H9 (cell line): ENCODE measurements around the gene EZH1. TPM values are rescaled to one million over a fixed set of nuclear protein-coding genes. Genes with fewer than 3 reads are reported as not detected.

Experiments
- DNase-seq: peaks from one replicate; pipeline ENCODE4 v3.0.0-alpha.2; 2017
- H2AFZ ChIP-seq: one replicate; pipeline ENCODE4 v1.6.1; 2013; ENCODE audit warnings: mild to moderate bottlenecking, low read length, control low read depth, moderate library complexity
- H2AK5ac ChIP-seq: 2 replicates; pipeline ENCODE4 v1.6.1; 2013; ENCODE audit warnings: low read length, control low read depth, mixed read lengths; ENCODE audit not compliant: insufficient read length
- H2BK120ac ChIP-seq: one replicate; pipeline ENCODE4 v1.6.1; 2013; ENCODE audit warnings: low read depth, mild to moderate bottlenecking, low read length, control low read depth, inconsistent platforms; ENCODE audit not compliant: poor library complexity, severe bottlenecking
- H2BK12ac ChIP-seq: 2 replicates; pipeline ENCODE4 v1.6.1; 2013; ENCODE audit warnings: low read length, control low read depth, mixed read lengths, low read depth; ENCODE audit not compliant: insufficient read length
- H2BK15ac ChIP-seq: 2 replicates; pipeline ENCODE4 v1.6.1; 2013; ENCODE audit warnings: low read depth, low read length, control low read depth
- H2BK20ac ChIP-seq: one replicate; pipeline ENCODE4 v1.6.1; 2013; ENCODE audit warnings: low read depth, mild to moderate bottlenecking, low read length, control low read depth, inconsistent platforms; ENCODE audit not compliant: poor library complexity, severe bottlenecking
- H2BK5ac ChIP-seq: 2 replicates; pipeline ENCODE4 v1.6.1; 2013; ENCODE audit warnings: low read length, control low read depth, mixed read lengths; ENCODE audit not compliant: insufficient read length
- H3K14ac ChIP-seq: 2 replicates; pipeline ENCODE4 v1.6.1; 2013; ENCODE audit warnings: low read length, control low read depth; ENCODE audit not compliant: insufficient read depth
- H3K18ac ChIP-seq: 2 replicates; pipeline ENCODE4 v1.6.1; 2013; ENCODE audit warnings: low read depth, mild to moderate bottlenecking, mixed read lengths, low read length, control low read depth; ENCODE audit not compliant: insufficient read length
- H3K23ac ChIP-seq: 2 replicates; pipeline ENCODE4 v1.6.1; 2013; ENCODE audit warnings: low read length, control low read depth, mixed read lengths, low read depth; ENCODE audit not compliant: insufficient read length
- H3K23me2 ChIP-seq: 2 replicates; pipeline ENCODE4 v1.6.1; 2013; ENCODE audit warnings: low read depth, mild to moderate bottlenecking, mixed read lengths, low read length, control low read depth; ENCODE audit not compliant: insufficient read length, poor library complexity, severe bottlenecking
- H3K27ac ChIP-seq: 2 replicates; pipeline ENCODE4 v1.5.1; 2013; ENCODE audit warnings: low read length, control low read depth, mixed read lengths, low read depth; ENCODE audit not compliant: insufficient read length
- H3K27me3 ChIP-seq: 2 replicates; pipeline ENCODE4 v1.6.1; 2013; ENCODE audit warnings: low read length, control low read depth, inconsistent platforms; ENCODE audit not compliant: insufficient read depth
- H3K4ac ChIP-seq: 2 replicates; pipeline ENCODE4 v1.6.1; 2013; ENCODE audit warnings: low read depth, mild to moderate bottlenecking, control low read depth, inconsistent platforms, low read length, moderate library complexity
- H3K4me1 ChIP-seq: 2 replicates; pipeline ENCODE4 v1.6.1; 2013; ENCODE audit warnings: low read length, control low read depth, inconsistent platforms; ENCODE audit not compliant: insufficient read depth
- H3K4me2 ChIP-seq: 2 replicates; pipeline ENCODE4 v1.6.1; 2013; ENCODE audit warnings: low read length, control low read depth, mixed read lengths; ENCODE audit not compliant: insufficient read length, insufficient read depth
- H3K56ac ChIP-seq: 2 replicates; pipeline ENCODE4 v1.6.1; 2013; ENCODE audit warnings: low read depth, mild to moderate bottlenecking, mixed read lengths, low read length, control low read depth; ENCODE audit not compliant: insufficient read length
- H3K79me1 ChIP-seq: 2 replicates; pipeline ENCODE4 v1.6.1; 2013; ENCODE audit warnings: low read depth, mild to moderate bottlenecking, moderate library complexity, low read length, control low read depth, inconsistent platforms; ENCODE audit not compliant: insufficient read depth, poor library complexity, severe bottlenecking
- H3K79me2 ChIP-seq: 2 replicates; pipeline ENCODE4 v1.6.1; 2013; ENCODE audit warnings: low read length, control low read depth, inconsistent platforms; ENCODE audit not compliant: insufficient read depth
- H3K9ac ChIP-seq: 2 replicates; pipeline ENCODE4 v1.6.1; 2013; ENCODE audit warnings: low read length, control low read depth, mixed read lengths; ENCODE audit not compliant: insufficient read length; ENCODE audit errors: extremely low read depth
- H3K9me3 ChIP-seq: one replicate; pipeline ENCODE4 v1.6.1; 2013; ENCODE audit warnings: low read depth, low read length, inconsistent platforms; ENCODE audit not compliant: control insufficient read depth
- H3T11ph ChIP-seq: one replicate; pipeline ENCODE4 v1.6.1; 2013; ENCODE audit warnings: mild to moderate bottlenecking, low read length, control low read depth, inconsistent platforms
- H4K20me1 ChIP-seq: one replicate; pipeline ENCODE4 v1.6.1; 2013; ENCODE audit not compliant: control insufficient read depth, insufficient read length, insufficient read depth
- H4K5ac ChIP-seq: 2 replicates; pipeline ENCODE4 v1.6.1; 2013; ENCODE audit warnings: low read depth, mild to moderate bottlenecking, mixed read lengths, low read length, control low read depth; ENCODE audit not compliant: insufficient read length
- H4K8ac ChIP-seq: replicated peaks from 2 replicates; pipeline ENCODE4 v1.6.1; 2013; ENCODE audit warnings: low read length, control low read depth, mixed read lengths, low read depth; ENCODE audit not compliant: insufficient read length
- H4K91ac ChIP-seq: 2 replicates; pipeline ENCODE4 v1.6.1; 2013; ENCODE audit warnings: low read depth, mild to moderate bottlenecking, moderate library complexity, mixed read lengths, low read length, control low read depth; ENCODE audit not compliant: insufficient read length
- H3K27ac Mint-ChIP-seq, 3 experiments: 2 replicates in 2 of 3; 3 replicates in 1 of 3; pipeline ENCODE4 v1.8.0; 2020 to 2021; ENCODE audit warnings: mixed read lengths in 3 of 3, mild to moderate bottlenecking in 1 of 3, moderate library complexity in 1 of 3
- H3K27me3 Mint-ChIP-seq: 2 replicates; pipeline ENCODE4 v1.8.0; 2021; ENCODE audit warnings: low read depth, mild to moderate bottlenecking, moderate library complexity, mixed read lengths
- H3K36me3 Mint-ChIP-seq, 3 experiments: 2 replicates in 2 of 3; 3 replicates in 1 of 3; pipeline ENCODE4 v1.8.0; 2020 to 2021; ENCODE audit warnings: low read depth in 3 of 3, mixed read lengths in 3 of 3; ENCODE audit not compliant: insufficient read depth in 1 of 3
- H3K4me1 Mint-ChIP-seq, 2 experiments: 2 replicates each; pipeline ENCODE4 v1.8.0; 2020; ENCODE audit warnings: mixed read lengths in 2 of 2
- H3K4me3 Mint-ChIP-seq, 2 experiments: 2 replicates in 1 of 2; 3 replicates in 1 of 2; pipeline ENCODE4 v1.8.0; 2020 to 2021; ENCODE audit warnings: mild to moderate bottlenecking in 2 of 2, mixed read lengths in 2 of 2, moderate library complexity in 1 of 2
- H3K9me3 Mint-ChIP-seq, 2 experiments: 2 replicates in 1 of 2; 3 replicates in 1 of 2; pipeline ENCODE4 v1.8.0; 2020; ENCODE audit warnings: mild to moderate bottlenecking in 2 of 2, mixed read lengths in 2 of 2, moderate library complexity in 1 of 2
- CTCF ChIP-seq: fragments of 200-600 bp; sonication (generic); conservative IDR thresholded peaks from 3 replicates; pipeline ENCODE4 v1.8.0; 2021; ENCODE audit warnings: antibody characterized with exemption, mild to moderate bottlenecking
- WGBS: extraction: QIAGEN DNeasy Blood & Tissue Kit; methylation state at CpG from one replicate; pipeline ENCODE4 v1.1.7; 2013; ENCODE audit warnings: missing lambda C conversion rate, low lambda C conversion rate, mixed read lengths; ENCODE audit not compliant: insufficient read length; ENCODE audit errors: extremely low coverage; 5-methylcytosine and 5-hydroxymethylcytosine counted together
- total RNA-seq: library from RNA; stranded (reverse); gene quantifications from 2 replicates; pipeline ENCODE4 v1.2.1, GENCODE V29; 2021

Gene EZH1
- total RNA-seq, 1 experiment from 2014 or later = 17.9 TPM

- peaks cover 3% of the 10 kb centered on the region; the same call in 1 of the 2 replicates for H3K4me1 ChIP-seq
- Mint-ChIP-seq H3K9me3 (no peaks in the 10 kb centered on the region; a peak in 2 of 5 replicates), H3K27ac (peak overlapping the region in 2 of 3 experiments; percentile 25 to 52; a peak in 2 of 7 replicates), H3K4me3 (peak overlapping the region; percentile 73 to 85), H3K36me3 (peaks cover 11 to 26% (median 16%) of the 10 kb centered on the region in 3 experiments), H3K4me1 (peaks cover 33 to 47% of the 10 kb centered on the region in 2 experiments), H3K27me3 (peaks cover 46% of the 10 kb centered on the region)
- no peaks in the 10 kb centered on the region for H3K9me3 ChIP-seq
- H3K14ac ChIP-seq = peak overlapping the region; percentile 21; the same call in 1 of the 2 replicates
- H3T11ph ChIP-seq = no peak overlapping the region
- H4K5ac ChIP-seq = no peak overlapping the region
- H2AFZ ChIP-seq = no peak overlapping the region
- peaks cover 18% of the 10 kb centered on the region for H3K23me2 ChIP-seq
- no peaks in the 10 kb centered on the region for H3K79me1 ChIP-seq
- H2AK5ac ChIP-seq = no peak overlapping the region
- H2BK5ac ChIP-seq = no peak overlapping the region
- WGBS = no CpG with 5 or more reads among the region's 34 CpGs
- H3K27ac ChIP-seq = no peak overlapping the region
- H3K56ac ChIP-seq = no peak overlapping the region
- H3K27me3 ChIP-seq = no peaks in the 10 kb centered on the region; the same call in 1 of the 2 replicates
- H3K23ac ChIP-seq = no peak overlapping the region
- TF ChIP-seq CTCF = no peak
- H3K79me2 ChIP-seq = no peaks in the 10 kb centered on the region
- H2BK120ac ChIP-seq = no peak overlapping the region
- no peak overlapping the region for H4K91ac ChIP-seq
- H3K4ac ChIP-seq = no peak overlapping the region
- no peak overlapping the region for H2BK12ac ChIP-seq
- H3K4me2 ChIP-seq = peak overlapping the region; percentile 68
- no peak overlapping the region for H2BK15ac ChIP-seq
- peak; percentile 76 for DNase-seq
- H2BK20ac ChIP-seq = no peak overlapping the region
- no peaks in the 10 kb centered on the region for H4K20me1 ChIP-seq
- H3K18ac ChIP-seq = no peak overlapping the region
- no peak overlapping the region for H4K8ac ChIP-seq
- H3K9ac ChIP-seq = no peak overlapping the region
These were observed 62.0 kb downstream of the EZH1 start for GRCh38 chr17:42682722-42683403.
